ENCODE measurements around the gene CTDSP1.

The CTDSP1 gene

DNA sequence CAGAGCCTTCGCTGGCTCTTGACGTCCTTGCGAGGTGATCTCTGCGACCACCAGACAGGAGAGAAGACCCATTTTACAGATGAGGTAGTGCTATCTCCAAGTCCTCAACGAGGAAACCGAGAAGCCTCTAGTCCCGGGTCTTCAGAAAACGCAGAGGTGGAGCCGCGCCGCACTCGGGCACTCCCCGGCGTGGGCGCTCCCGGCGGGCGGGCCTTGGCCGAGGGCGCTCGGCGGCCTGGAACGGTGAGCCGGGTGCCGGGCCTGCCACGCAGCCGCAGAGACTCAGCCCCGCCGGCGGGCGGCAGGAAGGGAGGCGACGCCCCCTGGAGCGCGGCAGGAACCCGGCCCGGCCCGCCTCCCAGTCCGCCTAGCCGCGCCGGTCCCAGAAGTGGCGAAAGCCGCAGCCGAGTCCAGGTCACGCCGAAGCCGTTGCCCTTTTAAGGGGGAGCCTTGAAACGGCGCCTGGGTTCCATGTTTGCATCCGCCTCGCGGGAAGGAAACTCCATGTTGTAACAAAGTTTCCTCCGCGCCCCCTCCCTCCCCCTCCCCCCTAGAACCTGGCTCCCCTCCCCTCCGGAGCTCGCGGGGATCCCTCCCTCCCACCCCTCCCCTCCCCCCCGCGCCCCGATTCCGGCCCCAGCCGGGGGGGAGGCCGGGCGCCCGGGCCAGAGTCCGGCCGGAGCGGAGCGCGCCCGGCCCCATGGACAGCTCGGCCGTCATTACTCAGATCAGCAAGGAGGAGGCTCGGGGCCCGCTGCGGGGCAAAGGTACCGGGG is at the start of gene CTDSP1:
Gene CTDSP1 (plus strand): TSS at position 478 of the 776 bp plus-strand sequence. CDS start 223 bp downstream, at position 701.
- DNase-seq, result peak; percentile 97

GRCh38 chr2:218354045-218354444 is 45.6 kb upstream of the CTDSP1 start:
- DNase-seq, result no peak

- no peak for DNase-seq
Observed at GRCh38 chr2:218354850-218355443, 44.7 kb upstream of the CTDSP1 start.

DNA sequence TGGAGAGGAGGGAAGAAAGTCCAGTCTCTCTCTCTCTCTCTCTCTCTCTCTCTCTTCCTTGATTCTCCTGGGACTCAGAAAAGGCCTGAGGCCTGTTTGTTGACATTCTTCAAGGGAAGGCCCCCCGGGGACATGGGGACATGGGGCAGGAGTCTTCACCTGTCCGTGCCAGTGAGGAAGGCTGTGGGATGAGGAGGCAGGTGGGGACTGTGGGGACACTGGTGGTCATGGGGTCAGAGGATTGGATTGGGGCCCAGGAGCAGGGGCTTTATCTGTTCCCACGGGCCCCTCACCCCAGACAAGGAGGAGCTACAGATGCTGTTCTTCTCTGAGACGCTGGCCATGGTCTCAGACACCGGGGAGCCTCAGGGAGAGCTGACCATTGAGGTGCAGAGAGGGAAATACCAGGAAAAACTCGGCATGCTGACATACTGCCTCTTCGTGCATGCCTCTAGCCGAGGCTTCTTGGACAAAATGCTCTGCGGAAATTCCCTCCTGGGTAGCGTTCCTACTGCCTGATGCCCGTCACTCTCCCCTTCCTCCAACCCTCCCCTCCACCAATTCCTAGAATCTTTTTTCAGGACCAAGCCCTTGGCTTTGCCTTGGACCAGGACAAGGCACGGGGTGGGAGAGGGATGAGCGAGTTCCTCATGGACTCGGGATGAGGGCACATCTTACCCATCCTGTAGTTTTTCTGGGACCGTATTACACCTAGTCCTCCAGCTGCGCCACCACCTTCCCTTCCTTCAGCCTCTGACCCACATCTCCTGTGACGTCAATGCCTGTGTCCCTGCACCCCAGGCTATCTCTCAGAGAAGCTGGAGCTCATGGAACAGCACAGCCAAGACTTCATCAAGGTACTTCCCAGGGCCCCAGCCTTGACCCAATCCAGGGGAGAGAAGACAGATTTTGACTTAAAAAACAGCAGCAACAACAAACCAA is 42.2 kb upstream of the CTDSP1 start:
- DNase-seq, result no peak

DNA sequence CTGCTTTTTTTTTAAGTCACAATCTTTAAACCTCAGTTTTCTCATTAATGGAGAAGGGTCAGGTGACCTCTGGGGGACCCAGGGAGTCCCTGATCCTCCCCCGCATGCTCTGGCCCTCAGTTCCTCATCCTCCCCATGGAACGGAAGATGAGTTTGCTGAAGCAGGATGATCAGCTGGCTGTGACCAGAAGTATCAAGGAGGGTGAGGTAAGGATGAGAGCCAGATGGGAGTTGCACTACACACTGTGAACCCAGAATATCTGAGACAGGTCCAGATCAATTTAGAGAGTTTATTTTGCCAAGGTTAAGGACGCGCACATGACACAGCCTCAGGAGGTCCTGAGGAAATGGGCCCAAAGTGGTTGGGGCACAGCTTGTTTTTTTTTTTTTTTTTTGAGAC is 39.2 kb upstream of the CTDSP1 start:
- DNase-seq, result no peak

DNA sequence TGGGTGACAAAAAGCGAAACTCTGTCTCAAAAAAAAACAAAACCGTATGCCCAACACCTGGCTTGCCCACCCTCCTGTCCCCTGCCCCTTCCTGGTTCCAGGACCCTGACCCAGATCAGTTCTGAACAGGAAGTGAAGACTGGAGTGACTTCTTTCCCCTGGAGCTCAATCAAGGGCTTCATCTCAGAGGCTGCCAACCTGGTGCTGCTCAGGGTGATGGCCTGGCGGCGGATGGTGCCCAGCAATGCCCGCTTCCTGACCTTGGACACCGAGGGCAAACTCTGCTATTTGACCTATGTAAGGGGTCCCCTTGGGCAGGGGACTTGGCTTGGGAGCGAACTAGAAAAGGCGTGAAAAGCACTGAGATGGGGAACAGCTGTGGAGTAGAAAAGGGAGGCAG is 37.1 kb upstream of the CTDSP1 start:
- no peak for DNase-seq

- DNase-seq, result no peak
Observed at GRCh38 chr2:218363736-218364135, 35.9 kb upstream of the CTDSP1 start.

DNA sequence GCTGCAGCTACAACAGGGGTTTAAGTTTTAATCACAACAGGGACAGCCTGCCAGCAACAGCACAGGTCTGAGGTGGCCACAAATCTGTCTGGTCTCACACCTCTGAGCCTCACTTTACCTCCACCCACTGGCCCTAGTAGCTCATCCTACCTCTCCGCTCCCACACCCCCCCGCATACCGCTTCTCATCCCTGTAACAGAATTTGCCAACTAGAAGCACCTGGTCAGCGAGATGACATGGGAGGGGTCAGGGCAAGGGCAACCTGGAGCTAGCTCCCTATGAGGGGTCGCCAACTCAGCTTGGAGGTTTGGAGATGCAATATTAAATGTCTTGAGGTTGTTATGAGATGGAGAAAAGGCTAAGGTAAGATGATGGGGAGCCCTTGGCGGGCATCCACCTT is 35.5 kb upstream of the CTDSP1 start:
- no peak for DNase-seq

DNA sequence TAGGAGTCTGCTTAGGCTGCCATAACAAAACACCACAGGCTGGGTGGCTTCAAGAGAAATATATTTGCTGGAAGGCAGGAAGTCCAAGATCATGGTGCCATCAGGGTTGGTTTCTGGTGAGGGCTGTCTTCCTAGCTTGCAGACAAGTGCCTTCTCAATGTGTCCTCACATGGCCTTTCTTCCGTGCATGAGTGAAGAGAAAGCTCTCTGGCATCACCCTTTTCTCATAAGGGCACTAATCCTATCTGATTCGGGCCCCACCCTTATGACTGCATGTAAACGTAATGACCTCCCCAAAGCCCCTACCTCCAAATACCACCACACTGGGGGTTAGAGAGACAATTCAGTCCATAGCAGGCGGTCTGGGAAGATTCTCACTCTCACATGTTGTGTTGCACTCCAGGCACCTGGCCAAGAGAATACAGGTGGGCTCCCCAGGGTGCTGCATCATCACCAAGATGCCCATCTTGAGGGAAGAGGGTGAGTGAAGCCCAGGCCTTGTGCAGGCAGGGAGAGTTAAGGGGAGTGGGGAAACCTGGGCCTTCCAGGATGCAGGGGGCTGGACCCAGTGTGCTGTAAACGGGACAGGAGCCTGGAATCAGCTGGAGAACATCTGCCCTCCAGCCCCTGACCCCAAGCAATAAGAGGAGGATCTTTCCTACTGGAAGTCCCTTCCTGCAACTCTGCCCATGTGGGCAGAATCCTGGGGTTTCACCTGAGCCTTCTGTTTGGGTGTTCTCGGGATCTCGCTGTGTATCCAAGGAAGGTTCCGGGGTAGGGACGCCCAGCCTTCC is 32.9 kb upstream of the CTDSP1 start:
- DNase-seq, result peak; percentile 6

GRCh38 chr2:218367415-218368149 is 32.1 kb upstream of the CTDSP1 start:
- DNase-seq, result peak; percentile 81

DNA sequence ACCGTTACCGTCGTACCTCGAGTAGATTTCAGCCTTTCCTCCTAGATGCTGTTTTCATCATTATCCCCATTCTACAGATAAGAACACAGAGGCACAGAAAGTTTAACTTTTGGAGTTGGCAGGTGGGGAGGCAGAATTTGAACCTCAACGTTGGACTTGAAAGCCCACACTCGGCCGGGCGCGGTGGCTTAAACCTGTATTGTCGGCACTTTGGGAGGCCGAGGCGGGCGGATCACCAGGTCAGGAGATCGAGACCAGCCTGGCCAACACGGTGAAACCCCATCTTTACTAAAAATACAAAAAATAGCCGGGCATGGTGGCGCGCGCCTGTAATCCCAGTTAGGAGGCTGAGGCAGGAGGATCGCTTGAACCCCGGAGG is 31.5 kb upstream of the CTDSP1 start:
- no peak for DNase-seq

- DNase-seq, result peak; percentile 86
Observed at GRCh38 chr2:218368621-218369153, 31.0 kb upstream of the CTDSP1 start.

DNA sequence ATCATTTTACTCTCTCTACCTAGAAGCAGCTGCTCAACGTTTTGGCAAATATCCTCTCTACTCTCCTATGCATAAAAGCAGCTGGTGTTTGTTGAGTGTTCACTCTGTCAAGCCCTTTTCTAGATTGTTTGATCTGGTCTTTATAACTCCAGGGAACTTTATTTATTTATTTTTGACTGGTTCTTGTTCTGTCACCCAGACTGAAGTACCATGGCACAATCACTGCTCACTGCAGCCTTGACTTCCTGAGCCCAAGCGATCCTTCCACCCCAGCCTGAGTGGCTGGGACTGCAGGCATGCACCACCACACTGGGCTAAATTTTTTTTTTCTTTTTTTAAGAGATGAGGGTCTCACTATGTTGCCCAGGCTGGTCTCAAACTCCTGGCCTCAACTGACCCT is 30.3 kb upstream of the CTDSP1 start:
- peak; percentile 82 for DNase-seq

- DNase-seq, result peak; percentile 5
Observed at GRCh38 chr2:218370410-218371063, 29.1 kb upstream of the CTDSP1 start.

GRCh38 chr2:218371983-218372350 is 27.7 kb upstream of the CTDSP1 start:
- DNase-seq, result no peak

- no peak for DNase-seq
Observed at GRCh38 chr2:218374795-218375194, 24.9 kb upstream of the CTDSP1 start.

GRCh38 chr2:218375212-218375611 is 24.5 kb upstream of the CTDSP1 start:
- DNase-seq, result no peak

GRCh38 chr2:218378053-218378452 is 21.6 kb upstream of the CTDSP1 start:
- no peak for DNase-seq

- DNase-seq, result no peak
Observed at GRCh38 chr2:218381916-218382366, 17.7 kb upstream of the CTDSP1 start, which contains the start of gene SLC11A1. SLC11A1 (plus strand) TSS chr2:218382273; CDS start chr2:218382369, 96 bp downstream.

- no peak for DNase-seq
Observed at GRCh38 chr2:218382785-218383184, 16.9 kb upstream of the CTDSP1 start.
